H9 (cell line): ENCODE data around the gene RAF1. TPM values are rescaled to one million over a fixed set of nuclear protein-coding genes. Genes with fewer than 3 reads are reported as not detected.

Experiments used
- DNase-seq: peaks from one replicate; pipeline ENCODE4 v3.0.0-alpha.2; 2017
- H2AFZ ChIP-seq: one replicate; pipeline ENCODE4 v1.6.1; 2013; ENCODE audit warnings: mild to moderate bottlenecking, low read length, control low read depth, moderate library complexity
- H2AK5ac ChIP-seq: 2 replicates; pipeline ENCODE4 v1.6.1; 2013; ENCODE audit warnings: low read length, control low read depth, mixed read lengths; ENCODE audit not compliant: insufficient read length
- H2BK120ac ChIP-seq: one replicate; pipeline ENCODE4 v1.6.1; 2013; ENCODE audit warnings: low read depth, mild to moderate bottlenecking, low read length, control low read depth, inconsistent platforms; ENCODE audit not compliant: poor library complexity, severe bottlenecking
- H2BK12ac ChIP-seq: 2 replicates; pipeline ENCODE4 v1.6.1; 2013; ENCODE audit warnings: low read length, control low read depth, mixed read lengths, low read depth; ENCODE audit not compliant: insufficient read length
- H2BK15ac ChIP-seq: 2 replicates; pipeline ENCODE4 v1.6.1; 2013; ENCODE audit warnings: low read depth, low read length, control low read depth
- H2BK20ac ChIP-seq: one replicate; pipeline ENCODE4 v1.6.1; 2013; ENCODE audit warnings: low read depth, mild to moderate bottlenecking, low read length, control low read depth, inconsistent platforms; ENCODE audit not compliant: poor library complexity, severe bottlenecking
- H2BK5ac ChIP-seq: 2 replicates; pipeline ENCODE4 v1.6.1; 2013; ENCODE audit warnings: low read length, control low read depth, mixed read lengths; ENCODE audit not compliant: insufficient read length
- H3K14ac ChIP-seq: 2 replicates; pipeline ENCODE4 v1.6.1; 2013; ENCODE audit warnings: low read length, control low read depth; ENCODE audit not compliant: insufficient read depth
- H3K18ac ChIP-seq: 2 replicates; pipeline ENCODE4 v1.6.1; 2013; ENCODE audit warnings: low read depth, mild to moderate bottlenecking, mixed read lengths, low read length, control low read depth; ENCODE audit not compliant: insufficient read length
- H3K23ac ChIP-seq: 2 replicates; pipeline ENCODE4 v1.6.1; 2013; ENCODE audit warnings: low read length, control low read depth, mixed read lengths, low read depth; ENCODE audit not compliant: insufficient read length
- H3K23me2 ChIP-seq: 2 replicates; pipeline ENCODE4 v1.6.1; 2013; ENCODE audit warnings: low read depth, mild to moderate bottlenecking, mixed read lengths, low read length, control low read depth; ENCODE audit not compliant: insufficient read length, poor library complexity, severe bottlenecking
- H3K27ac ChIP-seq: 2 replicates; pipeline ENCODE4 v1.5.1; 2013; ENCODE audit warnings: low read length, control low read depth, mixed read lengths, low read depth; ENCODE audit not compliant: insufficient read length
- H3K27me3 ChIP-seq: 2 replicates; pipeline ENCODE4 v1.6.1; 2013; ENCODE audit warnings: low read length, control low read depth, inconsistent platforms; ENCODE audit not compliant: insufficient read depth
- H3K4ac ChIP-seq: 2 replicates; pipeline ENCODE4 v1.6.1; 2013; ENCODE audit warnings: low read depth, mild to moderate bottlenecking, control low read depth, inconsistent platforms, low read length, moderate library complexity
- H3K4me1 ChIP-seq: 2 replicates; pipeline ENCODE4 v1.6.1; 2013; ENCODE audit warnings: low read length, control low read depth, inconsistent platforms; ENCODE audit not compliant: insufficient read depth
- H3K4me2 ChIP-seq: 2 replicates; pipeline ENCODE4 v1.6.1; 2013; ENCODE audit warnings: low read length, control low read depth, mixed read lengths; ENCODE audit not compliant: insufficient read length, insufficient read depth
- H3K56ac ChIP-seq: 2 replicates; pipeline ENCODE4 v1.6.1; 2013; ENCODE audit warnings: low read depth, mild to moderate bottlenecking, mixed read lengths, low read length, control low read depth; ENCODE audit not compliant: insufficient read length
- H3K79me1 ChIP-seq: 2 replicates; pipeline ENCODE4 v1.6.1; 2013; ENCODE audit warnings: low read depth, mild to moderate bottlenecking, moderate library complexity, low read length, control low read depth, inconsistent platforms; ENCODE audit not compliant: insufficient read depth, poor library complexity, severe bottlenecking
- H3K79me2 ChIP-seq: 2 replicates; pipeline ENCODE4 v1.6.1; 2013; ENCODE audit warnings: low read length, control low read depth, inconsistent platforms; ENCODE audit not compliant: insufficient read depth
- H3K9ac ChIP-seq: 2 replicates; pipeline ENCODE4 v1.6.1; 2013; ENCODE audit warnings: low read length, control low read depth, mixed read lengths; ENCODE audit not compliant: insufficient read length; ENCODE audit errors: extremely low read depth
- H3K9me3 ChIP-seq: one replicate; pipeline ENCODE4 v1.6.1; 2013; ENCODE audit warnings: low read depth, low read length, inconsistent platforms; ENCODE audit not compliant: control insufficient read depth
- H3T11ph ChIP-seq: one replicate; pipeline ENCODE4 v1.6.1; 2013; ENCODE audit warnings: mild to moderate bottlenecking, low read length, control low read depth, inconsistent platforms
- H4K20me1 ChIP-seq: one replicate; pipeline ENCODE4 v1.6.1; 2013; ENCODE audit not compliant: control insufficient read depth, insufficient read length, insufficient read depth
- H4K5ac ChIP-seq: 2 replicates; pipeline ENCODE4 v1.6.1; 2013; ENCODE audit warnings: low read depth, mild to moderate bottlenecking, mixed read lengths, low read length, control low read depth; ENCODE audit not compliant: insufficient read length
- H4K8ac ChIP-seq: replicated peaks from 2 replicates; pipeline ENCODE4 v1.6.1; 2013; ENCODE audit warnings: low read length, control low read depth, mixed read lengths, low read depth; ENCODE audit not compliant: insufficient read length
- H4K91ac ChIP-seq: 2 replicates; pipeline ENCODE4 v1.6.1; 2013; ENCODE audit warnings: low read depth, mild to moderate bottlenecking, moderate library complexity, mixed read lengths, low read length, control low read depth; ENCODE audit not compliant: insufficient read length
- H3K27ac Mint-ChIP-seq, 3 experiments: 2 replicates in 2 of 3; 3 replicates in 1 of 3; pipeline ENCODE4 v1.8.0; 2020 to 2021; ENCODE audit warnings: mixed read lengths in 3 of 3, mild to moderate bottlenecking in 1 of 3, moderate library complexity in 1 of 3
- H3K27me3 Mint-ChIP-seq: 2 replicates; pipeline ENCODE4 v1.8.0; 2021; ENCODE audit warnings: low read depth, mild to moderate bottlenecking, moderate library complexity, mixed read lengths
- H3K36me3 Mint-ChIP-seq, 3 experiments: 2 replicates in 2 of 3; 3 replicates in 1 of 3; pipeline ENCODE4 v1.8.0; 2020 to 2021; ENCODE audit warnings: low read depth in 3 of 3, mixed read lengths in 3 of 3; ENCODE audit not compliant: insufficient read depth in 1 of 3
- H3K4me1 Mint-ChIP-seq, 2 experiments: 2 replicates each; pipeline ENCODE4 v1.8.0; 2020; ENCODE audit warnings: mixed read lengths in 2 of 2
- H3K4me3 Mint-ChIP-seq, 2 experiments: 2 replicates in 1 of 2; 3 replicates in 1 of 2; pipeline ENCODE4 v1.8.0; 2020 to 2021; ENCODE audit warnings: mild to moderate bottlenecking in 2 of 2, mixed read lengths in 2 of 2, moderate library complexity in 1 of 2
- H3K9me3 Mint-ChIP-seq, 2 experiments: 2 replicates in 1 of 2; 3 replicates in 1 of 2; pipeline ENCODE4 v1.8.0; 2020; ENCODE audit warnings: mild to moderate bottlenecking in 2 of 2, mixed read lengths in 2 of 2, moderate library complexity in 1 of 2
- CTCF ChIP-seq: fragments of 200-600 bp; sonication (generic); conservative IDR thresholded peaks from 3 replicates; pipeline ENCODE4 v1.8.0; 2021; ENCODE audit warnings: antibody characterized with exemption, mild to moderate bottlenecking
- WGBS: extraction: QIAGEN DNeasy Blood & Tissue Kit; methylation state at CpG from one replicate; pipeline ENCODE4 v1.1.7; 2013; ENCODE audit warnings: missing lambda C conversion rate, low lambda C conversion rate, mixed read lengths; ENCODE audit not compliant: insufficient read length; ENCODE audit errors: extremely low coverage; 5-methylcytosine and 5-hydroxymethylcytosine counted together
- total RNA-seq: library from RNA; stranded (reverse); gene quantifications from 2 replicates; pipeline ENCODE4 v1.2.1, GENCODE V29; 2021

Gene RAF1
- total RNA-seq, 1 experiment from 2014 or later = 112 TPM

DNA sequence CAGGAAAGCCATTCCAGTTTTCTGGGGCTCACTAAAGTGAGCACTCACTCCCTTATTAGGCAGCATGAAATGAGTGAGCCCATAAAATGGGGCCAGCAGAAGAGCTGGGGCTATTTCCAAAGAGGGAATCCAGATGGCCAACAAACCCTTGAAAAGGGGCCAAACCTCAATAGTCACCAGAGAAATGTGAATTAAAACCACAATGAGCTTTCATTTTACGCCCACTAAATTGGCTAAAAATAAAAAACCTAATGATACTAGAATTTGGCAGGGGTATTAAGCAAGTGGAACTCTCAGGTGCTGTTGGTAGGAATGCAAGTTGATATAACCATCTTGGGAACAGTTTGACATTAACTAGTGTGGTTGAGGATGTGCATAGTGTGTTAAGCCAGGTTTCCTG lies 42.1 kb upstream of the RAF1 start:
- no peaks in the 10 kb centered on the region for H3K4me1 ChIP-seq
- Mint-ChIP-seq H3K27me3 (peaks cover 12% of the 10 kb centered on the region), H3K27ac (no peak overlapping the region), H3K36me3 (no peaks in the 10 kb centered on the region), H3K9me3 (no peaks in the 10 kb centered on the region), H3K4me1 (peaks cover 0 to 5% of the 10 kb centered on the region in 2 experiments; a peak in 1 of 4 replicates), H3K4me3 (0 out of 5 replicates have a peak overlapping the region, but pooled peaks of 1 of the 2 experiments have one; percentile 5)
- no peak overlapping the region for H3K4me2 ChIP-seq
- DNase-seq = no peak
- H4K8ac ChIP-seq = no peak overlapping the region
- H3K9me3 ChIP-seq = no peaks in the 10 kb centered on the region
- H2BK15ac ChIP-seq = no peak overlapping the region
- H2BK20ac ChIP-seq = no peak overlapping the region
- no peak overlapping the region for H3K18ac ChIP-seq
- no peak overlapping the region for H2BK5ac ChIP-seq
- H2BK12ac ChIP-seq = no peak overlapping the region
- no peaks in the 10 kb centered on the region for H4K20me1 ChIP-seq
- no peak overlapping the region for H3K27ac ChIP-seq
- no peak overlapping the region for H4K5ac ChIP-seq
- no peaks in the 10 kb centered on the region for H3K79me1 ChIP-seq
- WGBS = no CpG with 5 or more reads among the region's 1 CpG
- H3K23ac ChIP-seq = no peak overlapping the region
- no peaks in the 10 kb centered on the region for H3K23me2 ChIP-seq
- no peak overlapping the region for H3K56ac ChIP-seq
- H2AK5ac ChIP-seq = no peak overlapping the region
- H3K27me3 ChIP-seq = no peaks in the 10 kb centered on the region; the same call in 1 of the 2 replicates
- H3T11ph ChIP-seq = no peak overlapping the region
- no peak overlapping the region for H2BK120ac ChIP-seq
- H3K9ac ChIP-seq = no peak overlapping the region
- no peak overlapping the region for H2AFZ ChIP-seq
- no peak overlapping the region for H3K4ac ChIP-seq
- TF ChIP-seq CTCF = no peak
- no peak overlapping the region for H3K14ac ChIP-seq
- no peak overlapping the region for H4K91ac ChIP-seq
- H3K79me2 ChIP-seq = no peaks in the 10 kb centered on the region
